Measurements from ENCODE around the gene SPRYD7. TPM values are rescaled to one million over a fixed set of nuclear protein-coding genes. Genes with fewer than 3 reads are reported as not detected.
"Not testable (repeated sequence)": the region's sequence is repeated elsewhere in the genome, so short reads cannot be mapped to it uniquely, and the experiment has no call there.

SPRYD7 gene
- total and polyA plus RNA-seq, 2 donors (not counting 1 experiment from before 2014, with no cell fraction given): 1.9 to 4.5 TPM

- Histone ChIP-seq H3K79me2 (ENCODE audit: control insufficient read depth, insufficient read depth, low read length) (no peaks in the 10 kb centered on the region), H3K27me3 (replicated peaks in 1 of 4; ENCODE audit: control extremely low read depth in 1 of 4, control insufficient read depth in 3 of 4, insufficient read depth in 4 of 4, low read length in 3 of 4) (no peaks in the 10 kb centered on the region), H4K20me1 (ENCODE audit: control insufficient read depth, insufficient read depth, low read length, poor library complexity, severe bottlenecking) (no peaks in the 10 kb centered on the region), H3K9ac (ENCODE audit: low read length) (no peak overlapping the region), H3K36me3 (replicated peaks in 1 of 2; ENCODE audit: control extremely low read depth in 1 of 2, control insufficient read depth in 1 of 2, extremely low read depth in 1 of 2, insufficient read depth in 2 of 2, low read length in 1 of 2) (peaks cover 2 to 9% of the 10 kb centered on the region in 2 experiments), H2AFZ (ENCODE audit: insufficient read depth, low read depth, low read length, poor library complexity, severe bottlenecking) (no peak overlapping the region), H3K27ac (ENCODE audit: low read length in 2 of 2) (peak overlapping the region in 1 of 2 donors; percentile 19), H3K4me2 (replicated peaks; ENCODE audit: low read depth, low read length, poor library complexity, severe bottlenecking) (no peak overlapping the region), H3K4me3 (ENCODE audit: control extremely low read depth in 1 of 5, extremely low read depth in 1 of 5, insufficient read depth in 1 of 5, low read depth in 2 of 5, low read length in 4 of 5) (no peak overlapping the region), H3K9me3 (ENCODE audit: control extremely low read depth in 1 of 3, control insufficient read depth in 2 of 3, insufficient read depth in 1 of 3, low read length in 2 of 3) (no peaks in the 10 kb centered on the region), H3K4me1 (ENCODE audit: control insufficient read depth in 2 of 2, insufficient read depth in 2 of 2, low read length in 2 of 2) (no peaks in the 10 kb centered on the region)
- no CpG with 5 or more reads among the region's 2 CpGs for WGBS (ENCODE audit: insufficient coverage)
- no peak for TF ChIP-seq EZH2 (IDR thresholded peaks at IDR 0.05; ENCODE audit: borderline replicate concordance, insufficient read depth, low read depth, low read length, poor library complexity, severe bottlenecking)
- no peak for TF ChIP-seq CTCF (IDR thresholded peaks at IDR 0.05)
- Mint-ChIP-seq H3K27me3 (no peaks in the 10 kb centered on the region), H3K4me3 (no peak overlapping the region), H3K27ac (no peak overlapping the region), H3K4me1 (peaks cover 1% of the 10 kb centered on the region), H3K9me3 (ENCODE audit: insufficient read depth) (no peaks in the 10 kb centered on the region)
- ChIA-PET POLR2A (interaction anchor here (0.6 to 0.7 kb wide), 2 partner anchors 10 to 14 kb away, joined by 3 to 5 read pairs; partner anchors contain the start of gene SPRYD7), CTCF (no interaction called here)
- DNase-seq (no peak), ATAC-seq (ENCODE audit: low read depth) (no peak)
- intact Hi-C loops (cut with micrococcal nuclease): no loop called here
Measured at GRCh38 chr13:49925881-49926418, 10.2 kb downstream of the SPRYD7 start.

GRCh38 chr13:49922301-49922700 lies 13.8 kb downstream of the SPRYD7 start:
- no peak for DNase-seq
- Mint-ChIP-seq H3K9me3 (ENCODE audit: insufficient read depth) (no peaks in the 10 kb centered on the region), H3K27me3 (no peaks in the 10 kb centered on the region), H3K4me1 (peaks cover 1% of the 10 kb centered on the region), H3K4me3 (no peak overlapping the region), H3K27ac (no peak overlapping the region)
- Histone ChIP-seq H3K4me2 (replicated peaks; ENCODE audit: low read depth, low read length, poor library complexity, severe bottlenecking) (no peak overlapping the region), H2AFZ (ENCODE audit: insufficient read depth, low read depth, low read length, poor library complexity, severe bottlenecking) (no peak overlapping the region), H3K36me3 (replicated peaks in 1 of 2; ENCODE audit: control extremely low read depth in 1 of 2, control insufficient read depth in 1 of 2, extremely low read depth in 1 of 2, insufficient read depth in 2 of 2, low read length in 1 of 2) (peaks cover 0 to 13% of the 10 kb centered on the region in 2 experiments), H3K9me3 (ENCODE audit: control extremely low read depth in 1 of 3, control insufficient read depth in 2 of 3, insufficient read depth in 1 of 3, low read length in 2 of 3) (no peaks in the 10 kb centered on the region), H3K9ac (ENCODE audit: low read length) (no peak overlapping the region), H3K79me2 (ENCODE audit: control insufficient read depth, insufficient read depth, low read length) (no peaks in the 10 kb centered on the region), H3K4me1 (ENCODE audit: control insufficient read depth in 2 of 2, insufficient read depth in 2 of 2, low read length in 2 of 2) (no peaks in the 10 kb centered on the region), H4K20me1 (ENCODE audit: control insufficient read depth, insufficient read depth, low read length, poor library complexity, severe bottlenecking) (no peaks in the 10 kb centered on the region), H3K27me3 (replicated peaks in 1 of 4; ENCODE audit: control extremely low read depth in 1 of 4, control insufficient read depth in 3 of 4, insufficient read depth in 4 of 4, low read length in 3 of 4) (no peaks in the 10 kb centered on the region), H3K27ac (ENCODE audit: low read length in 2 of 2) (no peak overlapping the region), H3K4me3 (ENCODE audit: control extremely low read depth in 1 of 5, extremely low read depth in 1 of 5, insufficient read depth in 1 of 5, low read depth in 2 of 5, low read length in 4 of 5) (no peak overlapping the region)
- ChIA-PET POLR2A (no interaction called here), CTCF (interaction anchor here (1.9 kb wide), 1 partner anchor 14 kb away, joined by 10 read pairs; the partner anchor contains the start of gene SPRYD7)
- intact Hi-C loops (cut with micrococcal nuclease): no loop called here
- TF ChIP-seq CTCF (IDR thresholded peaks at IDR 0.05): no peak
- ATAC-seq (ENCODE audit: low read depth): no peak

GRCh38 chr13:49920969-49921368 lies 15.2 kb downstream of the SPRYD7 start:
- WGBS (ENCODE audit: insufficient coverage): no CpG with 5 or more reads among the region's 4 CpGs
- H3K9me3 ChIP-seq (ENCODE audit: control extremely low read depth in 1 of 3, control insufficient read depth in 2 of 3, insufficient read depth in 1 of 3, low read length in 2 of 3); H2AFZ ChIP-seq (ENCODE audit: insufficient read depth, low read depth, low read length, poor library complexity, severe bottlenecking); DNase-seq; H3K4me1 ChIP-seq (ENCODE audit: control insufficient read depth in 2 of 2, insufficient read depth in 2 of 2, low read length in 2 of 2); H3K27ac ChIP-seq (ENCODE audit: low read length in 2 of 2); H3K79me2 ChIP-seq (ENCODE audit: control insufficient read depth, insufficient read depth, low read length); H3K27me3 ChIP-seq (replicated peaks in 1 of 4; ENCODE audit: control extremely low read depth in 1 of 4, control insufficient read depth in 3 of 4, insufficient read depth in 4 of 4, low read length in 3 of 4); POLR2A ChIA-PET; H3K9me3 Mint-ChIP-seq (ENCODE audit: insufficient read depth); H3K27ac Mint-ChIP-seq; intact Hi-C loops (cut with micrococcal nuclease); H3K4me3 ChIP-seq (ENCODE audit: control extremely low read depth in 1 of 5, extremely low read depth in 1 of 5, insufficient read depth in 1 of 5, low read depth in 2 of 5, low read length in 4 of 5); CTCF ChIA-PET; H4K20me1 ChIP-seq (ENCODE audit: control insufficient read depth, insufficient read depth, low read length, poor library complexity, severe bottlenecking); ATAC-seq (ENCODE audit: low read depth); H3K9ac ChIP-seq (ENCODE audit: low read length); H3K4me1 Mint-ChIP-seq; H3K4me3 Mint-ChIP-seq; H3K4me2 ChIP-seq (replicated peaks; ENCODE audit: low read depth, low read length, poor library complexity, severe bottlenecking); H3K27me3 Mint-ChIP-seq: not testable (repeated sequence)
- H3K36me3 ChIP-seq (replicated peaks in 1 of 2; ENCODE audit: control extremely low read depth in 1 of 2, control insufficient read depth in 1 of 2, extremely low read depth in 1 of 2, insufficient read depth in 2 of 2, low read length in 1 of 2): peaks cover 0 to 19% of the 10 kb centered on the region in 2 experiments

Measured in B cell (primary cell).